ENCODE measurements around the gene UIMC1.
A peak's percentile ranks its signal among the peaks of the same experiment; 100 is the strongest.
"Not testable (repeated sequence)": the region's sequence is repeated elsewhere in the genome, so short reads cannot be mapped to it uniquely, and the experiment has no call there.

Gene UIMC1

DNA sequence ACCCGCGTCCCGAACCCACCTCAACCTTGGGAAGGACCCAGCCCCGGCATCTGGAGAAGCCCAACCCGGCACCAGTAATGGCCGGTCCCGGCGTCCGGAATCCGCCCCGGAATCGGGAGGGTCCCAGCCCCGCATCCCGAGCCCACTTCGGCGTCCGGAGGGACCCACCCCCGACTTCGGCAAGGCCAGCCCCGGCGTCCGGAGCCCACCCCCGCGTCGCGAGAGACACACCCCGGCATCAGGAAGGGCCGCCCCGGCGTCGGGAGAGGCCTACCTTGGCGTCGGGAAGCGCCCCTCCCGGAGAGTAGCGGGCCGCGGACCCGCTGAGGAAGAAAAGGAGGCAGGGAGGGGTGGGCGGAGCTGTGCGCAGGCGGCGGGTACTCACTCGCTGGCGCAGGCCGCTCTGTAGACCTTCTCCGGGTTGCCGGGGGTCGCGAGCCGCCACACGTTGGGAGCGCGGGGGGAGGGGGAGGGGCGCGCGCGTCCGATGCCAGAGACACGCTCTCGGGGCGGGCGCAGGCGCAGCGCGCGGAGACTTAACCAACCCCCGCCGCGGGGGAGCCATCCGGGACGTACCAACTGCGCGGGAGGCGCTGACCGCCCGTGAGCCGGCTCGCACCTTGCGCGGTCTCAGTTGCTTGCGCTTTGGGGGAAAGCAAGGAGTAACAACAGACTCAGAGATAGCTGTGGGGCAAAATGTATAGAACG lies at the start of gene UIMC1:
UIMC1 (minus strand) TSS at position 515 of the 708 bp plus-strand sequence. CDS start 24,164 bp downstream, outside the sequence.
- peak; percentile 88 for DNase-seq (ENCODE audit: low read depth)

DNA sequence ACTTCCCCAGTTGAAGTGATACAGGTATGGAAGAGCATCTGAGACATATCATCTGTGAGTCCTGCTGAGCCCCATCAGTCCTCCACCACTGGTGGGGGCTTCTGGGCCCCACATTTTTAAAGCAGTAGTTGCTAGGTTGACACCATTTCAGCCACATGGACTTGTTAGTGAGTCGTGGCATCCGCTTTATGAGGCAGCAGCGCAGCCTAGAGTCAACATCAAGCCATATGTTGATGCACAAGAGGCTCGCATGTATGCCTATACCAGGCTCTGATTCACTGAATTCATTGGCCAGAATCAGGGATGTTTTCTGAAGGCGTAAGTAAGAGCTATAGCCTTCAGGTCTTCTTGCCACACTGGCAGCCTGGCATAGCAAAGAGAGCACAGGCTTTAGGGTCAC lies 42.7 kb upstream of the UIMC1 start:
- DNase-seq (ENCODE audit: low read depth) = no peak

DNA sequence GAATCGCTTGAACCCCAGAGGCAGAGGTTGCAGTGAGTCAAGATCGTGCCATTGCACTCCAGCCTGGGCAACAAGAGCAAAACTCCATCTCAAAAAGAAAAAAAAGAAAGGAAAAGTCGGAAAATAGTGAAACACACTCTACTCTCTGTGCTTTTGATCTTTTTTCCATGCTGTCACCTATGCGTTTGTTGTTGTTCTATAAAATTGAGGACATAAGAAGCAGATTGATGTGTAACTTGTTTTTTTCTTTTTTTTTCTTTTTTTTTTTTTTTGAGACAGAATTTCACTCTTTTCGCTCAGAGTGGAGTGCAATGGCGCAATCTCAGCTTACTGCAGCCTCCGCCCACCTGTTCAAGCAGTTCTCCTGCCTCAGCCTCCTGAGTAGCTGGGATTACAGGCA lies 42.0 kb upstream of the UIMC1 start:
- not testable (repeated sequence) for DNase-seq (ENCODE audit: low read depth)

DNA sequence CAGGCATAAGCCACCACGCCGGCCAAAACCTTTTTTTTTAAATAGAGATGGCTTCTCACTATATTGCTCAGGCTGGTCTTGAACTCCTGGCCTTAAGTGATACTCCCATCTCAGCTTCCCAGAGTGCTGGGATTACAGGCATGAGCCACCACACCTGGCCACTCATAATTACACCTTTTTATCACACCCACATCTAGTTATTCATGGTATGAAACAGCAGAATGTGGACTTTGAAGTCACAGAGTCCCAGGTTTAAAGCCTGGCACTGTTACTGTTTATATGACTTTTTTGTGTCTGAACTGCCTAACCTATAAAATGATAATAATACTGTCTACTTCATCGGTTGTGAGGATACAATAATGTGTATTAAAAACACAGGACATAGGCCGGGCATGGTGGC lies 39.1 kb upstream of the UIMC1 start:
- no peak for DNase-seq (ENCODE audit: low read depth)

DNA sequence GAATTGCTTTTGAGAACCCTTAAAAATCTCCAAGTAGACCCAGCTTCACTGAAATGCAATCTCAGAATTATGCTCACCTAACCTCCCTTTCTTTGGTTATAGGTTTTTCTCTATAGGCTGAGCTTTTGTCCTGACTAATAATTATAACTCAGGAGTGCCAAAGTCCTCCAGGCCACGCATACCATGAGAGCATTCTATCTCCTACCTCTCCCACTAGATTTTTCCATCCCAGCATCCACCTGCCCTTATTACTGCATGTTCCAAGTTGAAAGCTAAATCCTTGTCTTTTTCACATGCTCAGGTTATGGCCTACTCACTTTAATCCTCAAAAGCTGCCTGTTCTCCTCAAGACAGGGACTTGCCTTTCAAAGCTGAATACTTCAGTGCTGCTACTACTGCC lies 38.1 kb upstream of the UIMC1 start:
- no peak for DNase-seq (ENCODE audit: low read depth)

DNA sequence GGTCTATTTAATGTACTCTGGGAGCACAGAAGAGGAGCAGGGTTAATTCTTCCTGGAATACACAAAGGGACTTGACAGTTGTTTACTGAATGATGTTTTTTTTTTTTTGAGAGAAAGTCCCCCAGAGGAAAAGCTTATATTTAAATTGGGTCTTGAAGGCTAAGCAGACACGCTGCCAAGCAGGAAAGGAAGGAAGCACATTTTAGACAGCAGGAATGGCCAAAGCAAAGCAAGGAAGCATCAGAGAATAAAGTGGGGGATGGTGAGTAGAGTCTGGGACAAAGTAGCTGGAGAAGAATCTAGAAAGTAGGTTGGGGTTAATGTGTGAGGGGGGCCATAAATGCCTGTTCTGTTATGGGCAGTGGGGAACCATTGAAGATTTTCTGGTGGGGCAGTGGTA lies 37.4 kb upstream of the UIMC1 start:
- no peak for DNase-seq (ENCODE audit: low read depth)

DNA sequence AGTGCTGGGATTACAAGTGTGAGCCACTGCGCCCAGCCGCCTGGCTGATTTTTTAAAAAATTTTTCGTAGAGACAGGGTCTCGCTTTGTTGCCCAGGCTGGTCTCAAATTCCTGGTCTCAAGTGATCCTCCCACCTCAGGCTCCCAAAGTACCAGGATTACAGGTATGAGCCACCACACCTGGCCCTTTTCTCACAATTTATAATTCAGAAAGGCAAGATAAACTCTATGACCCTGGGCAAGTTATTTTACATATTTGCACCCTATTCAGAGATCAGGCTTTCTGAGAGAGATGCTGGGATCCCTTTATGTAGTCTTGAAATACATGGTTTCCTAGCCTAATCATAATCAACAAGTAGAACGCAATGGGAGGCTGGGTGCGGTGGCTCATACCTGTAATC lies 36.5 kb upstream of the UIMC1 start:
- no peak for DNase-seq (ENCODE audit: low read depth)

DNA sequence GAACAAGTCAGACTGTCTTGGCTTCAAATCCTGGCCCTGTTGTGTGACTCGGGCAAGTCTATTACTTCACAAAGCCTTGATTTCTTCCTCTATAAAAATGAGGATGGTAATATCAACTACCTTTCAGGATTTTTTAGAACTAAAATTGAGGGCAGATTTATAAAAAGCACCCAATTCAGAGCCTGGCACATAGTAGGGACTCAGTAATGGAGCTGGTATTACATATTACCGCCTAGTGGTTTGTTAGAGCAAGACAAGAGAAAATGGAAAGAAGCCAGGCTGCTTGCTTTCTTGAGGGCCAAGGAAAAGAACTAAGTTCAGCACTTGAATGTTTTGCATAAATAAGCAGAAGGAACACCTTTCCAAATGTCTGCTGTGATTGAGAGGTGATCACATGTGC lies 35.4 kb upstream of the UIMC1 start:
- DNase-seq (ENCODE audit: low read depth) = no peak

DNA sequence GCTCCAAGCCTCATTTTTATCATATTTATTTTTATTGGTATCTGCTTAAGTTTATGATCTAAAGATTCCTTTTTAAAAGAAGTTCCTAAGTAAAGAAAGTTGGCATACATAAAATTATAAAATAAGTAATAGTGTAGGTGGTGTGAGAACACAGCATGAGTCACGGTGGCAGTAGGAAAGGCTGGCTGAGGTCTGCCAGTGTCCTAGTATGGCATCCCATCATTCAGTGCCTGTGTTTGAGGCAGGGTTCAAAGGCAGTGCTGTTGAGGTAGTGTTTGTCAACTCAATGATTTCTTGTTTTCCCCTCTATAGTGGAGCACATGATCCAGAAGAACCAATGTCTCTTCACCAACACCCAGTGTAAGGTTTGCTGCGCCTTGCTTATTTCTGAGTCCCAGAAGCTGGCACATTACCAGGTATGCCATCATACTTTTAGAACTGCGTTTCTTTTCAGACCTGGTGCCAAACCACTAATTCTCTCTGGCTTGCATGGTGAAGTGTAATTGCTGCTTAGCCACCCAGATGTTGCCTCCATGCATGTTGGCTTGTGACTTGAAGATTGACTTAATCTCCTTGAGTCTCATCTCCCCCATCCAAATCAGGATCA lies 34.3 kb upstream of the UIMC1 start:
- DNase-seq (ENCODE audit: low read depth) = no peak

DNA sequence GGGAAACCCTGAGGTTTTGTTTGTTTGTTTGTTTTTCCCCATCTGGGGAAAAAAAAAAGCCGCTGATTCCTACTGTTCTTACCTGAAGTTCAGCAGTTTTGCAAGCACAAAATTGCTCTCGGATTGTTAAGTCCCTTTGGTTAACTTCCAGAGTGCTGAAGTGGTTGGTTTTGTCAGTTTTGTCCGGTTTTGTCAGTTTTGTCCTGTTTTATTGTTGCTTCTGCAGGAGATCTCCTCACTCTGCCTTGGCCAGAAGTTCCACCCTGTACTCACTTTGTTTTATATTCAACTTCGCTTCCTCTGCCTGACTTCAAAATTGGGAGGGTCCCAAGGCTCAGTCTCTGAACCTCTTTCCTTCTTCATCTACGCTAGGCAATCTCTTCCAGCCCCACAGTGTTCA lies 30.3 kb upstream of the UIMC1 start:
- no peak for DNase-seq (ENCODE audit: low read depth)

DNA sequence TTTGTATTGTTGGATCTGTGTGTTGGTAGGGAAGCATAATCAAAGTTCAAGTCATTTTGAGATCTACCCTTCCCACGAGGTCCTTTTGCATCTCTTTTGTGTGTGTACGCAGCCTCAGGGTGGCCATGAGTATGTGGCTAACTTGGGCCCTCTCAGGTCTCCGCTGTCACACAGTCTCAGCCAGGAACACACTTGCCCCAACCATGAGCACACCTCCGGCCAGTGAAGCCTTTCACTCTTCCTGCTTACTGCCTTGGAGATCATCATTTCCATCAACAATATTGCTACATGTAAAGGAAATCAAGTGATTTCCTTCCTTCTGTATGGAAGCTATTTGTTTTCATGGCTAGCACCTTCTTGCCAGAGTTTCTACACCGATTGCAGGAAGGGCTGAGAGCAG lies 29.9 kb upstream of the UIMC1 start:
- no peak for DNase-seq (ENCODE audit: low read depth)

DNA sequence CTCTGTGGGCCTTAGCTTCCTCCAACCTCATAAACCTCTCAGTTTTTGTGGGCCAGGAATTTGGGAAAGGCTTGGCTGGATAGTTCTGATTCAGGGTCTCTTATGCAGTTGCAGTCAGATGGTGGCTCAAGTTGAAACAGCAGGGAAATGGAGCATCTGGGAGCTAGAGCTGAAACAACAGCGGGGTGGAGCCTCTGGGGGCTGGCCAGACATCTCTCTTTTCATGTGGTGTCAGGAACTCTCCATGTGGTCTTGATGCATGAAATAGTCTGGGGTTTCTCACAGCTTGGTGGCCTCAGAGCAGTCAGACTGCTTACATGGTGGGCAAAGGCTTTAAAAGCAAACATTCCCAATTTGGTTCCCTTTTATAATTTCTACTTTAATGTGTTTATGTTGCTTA lies 29.4 kb upstream of the UIMC1 start:
- no peak for DNase-seq (ENCODE audit: low read depth)

DNA sequence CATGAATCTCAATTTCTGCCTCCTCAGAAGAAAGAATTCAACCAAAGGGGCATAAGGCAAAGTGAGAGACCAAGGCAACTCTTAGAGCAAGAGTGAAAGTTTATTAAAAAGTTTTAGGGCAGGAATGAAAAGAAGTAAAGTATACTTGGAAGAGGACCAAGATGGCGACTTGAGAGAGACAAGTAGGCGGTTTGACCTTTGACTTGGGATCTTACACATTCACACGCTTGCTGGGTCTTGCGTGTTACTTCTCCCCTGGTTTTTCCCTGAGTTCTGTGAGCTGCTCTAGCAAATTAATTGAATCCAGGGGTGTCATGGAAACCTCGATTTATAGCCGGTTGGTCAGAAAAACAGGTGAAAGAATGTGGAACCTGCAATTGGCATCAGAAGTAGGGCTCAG lies 22.9 kb upstream of the UIMC1 start:
- no peak for DNase-seq (ENCODE audit: low read depth)

DNA sequence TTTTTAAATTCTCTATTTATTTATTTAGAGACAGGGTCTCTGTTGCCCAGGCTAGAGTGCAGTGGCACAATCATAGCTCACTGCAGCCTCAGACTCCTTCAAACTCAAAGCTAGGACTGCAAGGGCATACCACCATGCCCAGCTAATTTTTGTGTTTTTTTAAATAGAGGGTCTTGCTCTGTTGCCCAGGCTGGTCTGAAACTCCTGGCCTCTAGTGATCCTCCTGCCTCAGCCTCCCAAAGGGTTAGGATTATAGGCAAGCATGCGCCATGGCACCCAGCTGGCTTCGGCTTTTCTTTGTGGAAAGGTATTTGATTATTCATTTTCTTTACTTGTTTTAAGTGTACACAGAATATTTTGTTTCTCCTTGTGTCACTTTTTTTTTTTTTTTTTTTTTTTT lies 21.1 kb upstream of the UIMC1 start:
- no peak for DNase-seq (ENCODE audit: low read depth)

DNA sequence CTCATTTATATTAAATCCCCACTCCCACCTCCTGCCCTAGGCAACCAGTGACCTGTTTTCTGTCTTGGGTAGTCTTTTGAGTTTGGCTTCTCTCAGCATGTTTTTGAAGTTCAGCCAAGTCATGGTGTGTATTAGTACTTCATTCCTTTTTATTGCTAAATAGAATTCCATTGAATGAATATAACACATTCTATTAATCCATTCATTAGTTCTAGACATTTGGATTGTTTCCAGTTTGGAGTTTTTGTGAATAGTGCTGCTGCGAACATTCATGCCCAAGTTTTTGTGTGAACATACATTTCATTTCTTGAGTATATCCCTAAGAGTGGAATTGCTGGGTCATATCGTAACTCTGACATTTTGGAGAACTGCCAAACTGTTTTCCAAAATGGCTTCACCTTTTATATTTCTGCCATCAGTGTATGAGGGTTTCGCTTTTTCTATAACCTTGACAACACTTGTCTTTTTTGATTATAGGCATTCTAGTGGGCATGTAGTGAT lies 18.6 kb upstream of the UIMC1 start:
- no peak for DNase-seq (ENCODE audit: low read depth)

DNA sequence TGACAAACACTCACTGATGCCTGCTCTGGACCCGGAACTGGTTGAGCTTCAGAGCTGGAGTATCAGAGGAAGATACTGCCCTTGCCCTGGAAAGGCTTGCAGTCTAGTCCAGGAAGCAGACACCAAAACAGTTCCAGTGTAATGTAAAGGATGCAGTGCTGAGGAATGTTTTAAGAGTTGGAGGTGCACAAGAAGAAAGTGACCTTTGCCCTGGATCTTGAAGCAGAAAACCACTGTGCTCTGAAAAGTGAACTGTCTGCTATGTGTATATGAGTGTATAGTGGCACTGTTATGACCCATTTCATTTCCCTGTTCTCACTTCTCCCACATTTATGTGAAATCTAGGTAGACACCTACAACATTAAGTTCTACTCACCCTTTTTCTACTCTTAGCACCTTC lies 18.0 kb upstream of the UIMC1 start:
- DNase-seq (ENCODE audit: low read depth) = no peak

DNA sequence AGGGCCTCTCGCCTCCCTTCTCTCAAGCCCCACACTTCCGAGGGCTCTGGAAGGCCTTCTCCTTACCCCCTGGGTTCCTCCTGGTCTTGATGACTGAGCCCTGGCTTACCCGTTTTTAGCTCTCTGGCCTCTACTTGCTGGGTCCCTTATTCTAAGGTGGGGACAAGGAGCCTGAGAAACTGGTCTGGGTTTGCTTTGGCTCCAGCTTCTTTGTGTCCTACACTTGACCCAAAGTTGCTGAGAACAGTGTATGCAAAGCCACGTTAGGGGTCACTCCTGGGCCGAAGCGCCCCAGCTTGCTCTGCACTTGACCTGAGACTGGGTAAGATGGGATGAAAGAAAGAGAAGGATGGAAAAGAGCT lies 16.7 kb upstream of the UIMC1 start:
- DNase-seq (ENCODE audit: low read depth) = no peak

DNA sequence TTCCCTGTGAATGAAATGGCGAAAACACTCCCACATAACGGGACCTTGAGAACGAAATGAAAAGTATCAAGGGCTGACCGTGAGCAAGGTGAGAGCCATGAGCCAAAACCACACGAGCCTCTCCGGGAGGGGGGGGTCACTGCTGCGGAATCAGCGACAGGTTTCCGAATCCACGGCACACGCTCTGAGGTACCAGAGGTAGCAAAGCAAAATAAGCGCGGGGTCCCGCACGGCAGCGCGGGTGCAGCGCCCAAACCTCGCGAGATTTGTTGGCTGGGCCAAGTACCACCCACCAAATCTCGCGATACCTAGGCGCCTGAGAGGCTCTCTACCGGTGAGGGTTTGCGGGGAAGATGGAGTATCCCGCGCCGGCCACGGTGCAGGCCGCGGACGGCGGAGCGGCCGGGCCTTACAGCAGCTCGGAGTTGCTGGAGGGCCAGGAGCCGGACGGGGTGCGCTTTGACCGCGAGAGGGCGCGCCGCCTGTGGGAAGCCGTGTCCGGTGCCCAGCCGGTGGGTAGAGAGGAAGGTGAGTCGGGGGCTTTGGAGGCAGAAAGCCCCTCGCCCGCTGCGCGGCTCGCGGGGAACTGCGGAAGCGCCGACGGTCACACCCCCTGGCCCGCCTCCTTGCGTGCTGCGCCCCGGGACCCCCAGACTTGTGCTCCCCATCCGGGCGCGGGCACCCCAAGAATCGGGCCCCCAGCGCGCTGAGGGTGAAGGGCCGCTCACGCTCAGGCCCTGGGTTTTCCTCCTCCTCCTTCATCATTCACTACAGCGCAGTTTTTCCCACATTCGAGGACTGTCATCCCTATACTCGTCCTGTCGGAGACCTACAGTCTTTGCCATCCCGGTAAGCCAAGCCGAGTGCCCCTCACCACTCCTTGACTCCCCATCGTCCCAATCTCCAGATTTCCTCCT lies 16.1 kb upstream of the UIMC1 start, which contains the start of gene ZNF346:
ZNF346 (plus strand) TSS at position 311 of the 917 bp plus-strand sequence; CDS start at position 354, 43 bp downstream.
- peak; percentile 80 for DNase-seq (ENCODE audit: low read depth)

DNA sequence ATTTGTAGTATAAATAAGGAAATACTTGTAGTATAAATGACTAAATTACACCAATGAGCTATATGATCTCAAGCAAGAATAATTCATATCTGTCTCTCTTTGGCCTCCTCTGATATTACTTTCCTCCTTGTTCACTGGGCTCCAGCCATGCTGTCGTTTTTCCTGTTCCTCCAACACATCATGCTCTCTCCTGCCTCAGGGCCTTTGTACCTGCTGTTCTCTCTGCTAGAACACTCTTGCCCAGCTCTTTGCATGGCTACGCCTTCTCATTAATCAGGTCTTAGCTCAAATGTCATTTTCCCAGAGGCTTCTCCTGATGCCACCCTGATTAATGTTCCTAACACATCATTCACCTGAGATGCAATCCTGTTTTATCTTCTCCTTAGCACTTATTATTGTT lies 13.5 kb upstream of the UIMC1 start:
- DNase-seq (ENCODE audit: low read depth) = no peak

DNA sequence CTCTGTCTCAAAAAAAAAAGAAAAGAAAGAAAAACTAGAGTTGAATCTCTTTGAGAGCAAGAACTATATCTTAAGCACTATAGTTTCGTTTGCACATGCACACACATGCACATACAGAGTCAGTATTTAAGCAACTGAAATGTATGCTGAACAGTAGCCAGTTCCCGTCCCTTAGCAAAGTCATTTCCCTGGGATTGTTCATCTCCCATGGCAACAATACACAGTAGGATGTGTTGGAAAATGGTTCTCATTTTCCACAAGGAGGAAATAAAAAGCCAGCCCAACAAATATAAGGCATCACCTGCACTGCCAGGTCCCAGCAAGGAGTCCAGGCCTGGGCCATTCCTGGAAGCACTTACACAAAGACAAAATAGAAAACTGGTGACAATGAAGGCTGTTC lies 11.8 kb upstream of the UIMC1 start:
- no peak for DNase-seq (ENCODE audit: low read depth)

DNA sequence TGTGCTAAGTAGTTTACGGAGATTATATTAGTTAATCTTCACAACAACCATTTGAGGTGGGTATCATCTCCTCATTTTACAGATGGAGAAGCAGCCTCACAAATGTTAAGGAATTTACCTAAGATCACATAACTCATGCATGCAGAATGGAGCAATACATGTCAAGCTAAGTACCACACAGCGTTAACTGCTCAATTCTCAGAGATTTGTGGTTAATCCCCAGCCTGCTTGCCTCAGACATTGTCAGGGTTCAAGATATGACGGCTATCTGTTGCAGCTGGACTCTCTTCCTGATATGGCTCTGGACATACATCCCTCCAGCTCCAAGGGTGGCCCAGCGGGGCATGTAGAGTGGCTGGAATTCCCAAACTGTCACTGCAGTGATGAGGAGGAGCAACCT lies 8.6 kb upstream of the UIMC1 start:
- no peak for DNase-seq (ENCODE audit: low read depth)

DNA sequence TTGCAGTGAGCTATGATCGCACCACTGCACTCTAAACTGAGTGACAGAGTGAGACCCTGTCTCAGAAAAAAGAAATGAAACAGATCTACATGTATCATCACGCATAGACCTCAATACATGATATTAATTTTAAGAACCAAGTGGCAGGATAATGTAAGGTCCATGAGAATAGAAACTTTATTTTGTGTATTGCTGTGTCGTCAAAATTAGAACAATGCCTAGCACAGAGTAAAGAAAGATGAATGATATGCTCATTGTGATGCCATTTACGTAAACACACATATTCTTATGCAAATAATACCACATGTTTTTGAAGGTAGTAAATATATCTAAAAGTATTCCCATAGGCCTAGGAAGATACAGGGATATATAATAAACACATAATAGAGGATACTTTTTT lies 3.6 kb upstream of the UIMC1 start:
- DNase-seq (ENCODE audit: low read depth) = no peak

DNA sequence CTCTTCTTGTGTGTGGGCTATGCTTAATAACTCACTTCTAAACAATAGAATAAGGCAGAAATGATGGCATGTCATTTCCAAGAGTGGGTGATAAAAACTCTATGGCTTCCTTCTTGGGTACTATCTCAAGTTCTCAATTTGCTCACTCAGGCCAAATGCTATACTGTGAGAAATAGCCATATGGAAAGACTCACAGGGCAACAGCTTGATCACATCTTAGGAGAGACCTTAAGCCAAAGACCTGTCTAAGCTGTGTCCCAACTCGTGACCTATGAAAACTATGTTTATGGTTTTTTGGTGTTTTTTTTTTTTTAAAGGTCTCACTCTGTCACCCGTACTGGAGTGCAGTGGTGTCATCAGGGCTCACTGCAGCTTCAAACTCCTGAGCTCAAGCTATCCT lies 2.1 kb upstream of the UIMC1 start:
- no peak for DNase-seq (ENCODE audit: low read depth)

Data from activated T-helper 9 cell treated with anti-CD3 and anti-CD28 coated beads, Interleukin-2, amount 50 U/mL, for 16 hours (primary cell).